Nephron progenitor cell (in vitro differentiated cells): ENCODE results near the gene ARHGAP31.

Experiments
- DNase-seq: peaks from one replicate; pipeline ENCODE4 v3.0.0; 2021
- H3K27ac Mint-ChIP-seq: 2 replicates; pipeline ENCODE4 v1.8.0; 2021; ENCODE audit warnings: mild to moderate bottlenecking, moderate library complexity, mixed read lengths
- H3K27me3 Mint-ChIP-seq: 2 replicates; pipeline ENCODE4 v1.8.0; 2021; ENCODE audit warnings: mild to moderate bottlenecking, low read depth, mixed read lengths; ENCODE audit not compliant: poor library complexity
- H3K36me3 Mint-ChIP-seq: 2 replicates; pipeline ENCODE4 v1.8.0; 2021; ENCODE audit warnings: low read depth, mixed read lengths
- H3K4me1 Mint-ChIP-seq: 2 replicates; pipeline ENCODE4 v1.8.0; 2021; ENCODE audit warnings: mixed read lengths
- H3K4me3 Mint-ChIP-seq: 2 replicates; pipeline ENCODE4 v1.8.0; 2021; ENCODE audit warnings: mild to moderate bottlenecking, moderate library complexity, mixed read lengths
- H3K9me3 Mint-ChIP-seq: 2 replicates; pipeline ENCODE4 v1.8.0; 2021; ENCODE audit warnings: mild to moderate bottlenecking, moderate library complexity, mixed read lengths
- TF ChIP-seq, protein P1 (sequence below): fragments of 200-600 bp; sonication (generic); IDR thresholded peaks from 2 replicates; pipeline ENCODE4 v1.5.0; 2021; ENCODE audit warnings: antibody characterized with exemption

Gene ARHGAP31, protein sequence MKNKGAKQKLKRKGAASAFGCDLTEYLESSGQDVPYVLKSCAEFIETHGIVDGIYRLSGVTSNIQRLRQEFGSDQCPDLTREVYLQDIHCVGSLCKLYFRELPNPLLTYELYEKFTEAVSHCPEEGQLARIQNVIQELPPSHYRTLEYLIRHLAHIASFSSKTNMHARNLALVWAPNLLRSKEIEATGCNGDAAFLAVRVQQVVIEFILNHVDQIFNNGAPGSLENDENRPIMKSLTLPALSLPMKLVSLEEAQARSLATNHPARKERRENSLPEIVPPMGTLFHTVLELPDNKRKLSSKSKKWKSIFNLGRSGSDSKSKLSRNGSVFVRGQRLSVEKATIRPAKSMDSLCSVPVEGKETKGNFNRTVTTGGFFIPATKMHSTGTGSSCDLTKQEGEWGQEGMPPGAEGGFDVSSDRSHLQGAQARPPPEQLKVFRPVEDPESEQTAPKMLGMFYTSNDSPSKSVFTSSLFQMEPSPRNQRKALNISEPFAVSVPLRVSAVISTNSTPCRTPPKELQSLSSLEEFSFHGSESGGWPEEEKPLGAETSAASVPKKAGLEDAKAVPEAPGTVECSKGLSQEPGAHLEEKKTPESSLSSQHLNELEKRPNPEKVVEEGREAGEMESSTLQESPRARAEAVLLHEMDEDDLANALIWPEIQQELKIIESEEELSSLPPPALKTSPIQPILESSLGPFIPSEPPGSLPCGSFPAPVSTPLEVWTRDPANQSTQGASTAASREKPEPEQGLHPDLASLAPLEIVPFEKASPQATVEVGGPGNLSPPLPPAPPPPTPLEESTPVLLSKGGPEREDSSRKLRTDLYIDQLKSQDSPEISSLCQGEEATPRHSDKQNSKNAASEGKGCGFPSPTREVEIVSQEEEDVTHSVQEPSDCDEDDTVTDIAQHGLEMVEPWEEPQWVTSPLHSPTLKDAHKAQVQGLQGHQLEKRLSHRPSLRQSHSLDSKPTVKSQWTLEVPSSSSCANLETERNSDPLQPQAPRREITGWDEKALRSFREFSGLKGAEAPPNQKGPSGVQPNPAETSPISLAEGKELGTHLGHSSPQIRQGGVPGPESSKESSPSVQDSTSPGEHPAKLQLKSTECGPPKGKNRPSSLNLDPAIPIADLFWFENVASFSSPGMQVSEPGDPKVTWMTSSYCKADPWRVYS (N-terminal part only)

DNA sequence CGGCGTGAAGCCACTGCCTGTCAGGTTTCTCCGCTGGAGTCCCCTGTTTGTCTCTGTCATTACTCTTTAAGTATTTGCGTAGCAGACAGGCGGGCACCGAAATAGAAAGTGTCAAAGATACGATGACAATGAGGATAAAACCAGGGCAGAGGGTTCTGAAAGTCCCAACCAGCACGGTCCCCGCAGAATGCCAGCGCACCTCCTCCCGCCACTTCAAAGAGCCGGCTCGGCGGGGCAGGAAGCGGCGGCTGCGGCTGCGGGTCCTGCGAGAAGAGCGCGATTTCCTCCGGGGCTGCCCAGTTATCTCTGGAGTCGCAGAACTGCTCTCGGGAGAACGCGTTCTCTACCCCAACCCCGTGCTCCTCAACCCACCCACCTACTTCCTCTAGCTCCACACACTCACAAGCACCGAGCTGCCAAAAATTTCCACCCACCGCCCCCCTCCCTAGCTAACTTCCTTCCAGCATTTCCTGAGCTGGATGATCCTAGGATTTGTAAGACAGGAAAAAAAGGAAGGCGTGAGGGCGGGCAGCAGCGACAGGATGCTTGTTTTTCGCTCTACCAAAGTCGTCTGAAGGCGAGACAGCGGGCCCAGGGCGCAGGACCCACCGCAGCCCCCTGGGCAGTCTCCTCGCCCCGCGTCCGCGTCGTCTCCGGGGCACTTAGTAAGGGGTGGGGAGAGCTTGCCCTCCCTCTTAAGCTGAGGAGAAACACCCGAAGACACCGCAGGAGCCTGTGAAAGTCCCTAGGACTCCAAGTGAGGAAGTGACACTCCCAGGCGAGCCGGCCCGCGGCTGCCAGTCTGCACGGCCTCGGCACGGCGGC is at the start of gene ARHGAP31:
Gene ARHGAP31 (plus strand): TSS at position 513 of the 825 bp plus-strand sequence. CDS start 522 bp downstream, outside the sequence.
- peak within 1 kb of the TSS; percentile 81 for H3K27ac Mint-ChIP-seq
- peak; percentile 67 for DNase-seq

DNA sequence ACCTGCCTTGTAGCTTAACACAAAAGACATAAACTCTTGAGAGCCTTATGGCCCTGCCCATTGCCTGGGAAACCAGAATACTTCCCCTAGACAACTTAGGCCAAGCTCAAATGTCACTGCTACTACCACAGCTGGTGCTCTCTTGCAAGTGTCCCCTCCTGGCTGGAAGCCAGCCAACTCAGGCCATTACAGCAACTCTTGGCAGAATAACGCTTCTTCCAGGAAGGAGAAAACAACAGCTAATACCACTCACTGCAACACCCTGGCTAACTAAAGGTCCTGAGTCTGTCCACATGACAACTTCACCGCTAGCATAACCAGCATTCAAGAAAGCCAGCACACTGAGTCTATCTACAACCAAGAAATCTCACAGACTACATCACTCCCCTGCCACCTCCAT is 48.4 kb upstream of the ARHGAP31 start:
- Mint-ChIP-seq H3K27me3 (no peaks in the 10 kb centered on the region), H3K9me3 (peaks cover 50% of the 10 kb centered on the region), H3K36me3 (peaks cover 9% of the 10 kb centered on the region), H3K4me3 (no peak overlapping the region), H3K27ac (no peak overlapping the region), H3K4me1 (peaks cover 7% of the 10 kb centered on the region)
- TF ChIP-seq, protein P1, sequence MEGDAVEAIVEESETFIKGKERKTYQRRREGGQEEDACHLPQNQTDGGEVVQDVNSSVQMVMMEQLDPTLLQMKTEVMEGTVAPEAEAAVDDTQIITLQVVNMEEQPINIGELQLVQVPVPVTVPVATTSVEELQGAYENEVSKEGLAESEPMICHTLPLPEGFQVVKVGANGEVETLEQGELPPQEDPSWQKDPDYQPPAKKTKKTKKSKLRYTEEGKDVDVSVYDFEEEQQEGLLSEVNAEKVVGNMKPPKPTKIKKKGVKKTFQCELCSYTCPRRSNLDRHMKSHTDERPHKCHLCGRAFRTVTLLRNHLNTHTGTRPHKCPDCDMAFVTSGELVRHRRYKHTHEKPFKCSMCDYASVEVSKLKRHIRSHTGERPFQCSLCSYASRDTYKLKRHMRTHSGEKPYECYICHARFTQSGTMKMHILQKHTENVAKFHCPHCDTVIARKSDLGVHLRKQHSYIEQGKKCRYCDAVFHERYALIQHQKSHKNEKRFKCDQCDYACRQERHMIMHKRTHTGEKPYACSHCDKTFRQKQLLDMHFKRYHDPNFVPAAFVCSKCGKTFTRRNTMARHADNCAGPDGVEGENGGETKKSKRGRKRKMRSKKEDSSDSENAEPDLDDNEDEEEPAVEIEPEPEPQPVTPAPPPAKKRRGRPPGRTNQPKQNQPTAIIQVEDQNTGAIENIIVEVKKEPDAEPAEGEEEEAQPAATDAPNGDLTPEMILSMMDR = no peak
- no peak for DNase-seq

More for the DNA sequence above, at the start of gene ARHGAP31:
- H3K27me3 Mint-ChIP-seq = peaks cover 13% of the 10 kb centered on the region
- no peaks in the 10 kb centered on the region for H3K9me3 Mint-ChIP-seq
- peak within 1 kb of the TSS; percentile 87 for H3K4me3 Mint-ChIP-seq
- H3K4me1 Mint-ChIP-seq = peaks cover 63% of the 10 kb centered on the region
- no peaks in the 10 kb centered on the region for H3K36me3 Mint-ChIP-seq
- TF ChIP-seq, protein P1 = no peak

DNA sequence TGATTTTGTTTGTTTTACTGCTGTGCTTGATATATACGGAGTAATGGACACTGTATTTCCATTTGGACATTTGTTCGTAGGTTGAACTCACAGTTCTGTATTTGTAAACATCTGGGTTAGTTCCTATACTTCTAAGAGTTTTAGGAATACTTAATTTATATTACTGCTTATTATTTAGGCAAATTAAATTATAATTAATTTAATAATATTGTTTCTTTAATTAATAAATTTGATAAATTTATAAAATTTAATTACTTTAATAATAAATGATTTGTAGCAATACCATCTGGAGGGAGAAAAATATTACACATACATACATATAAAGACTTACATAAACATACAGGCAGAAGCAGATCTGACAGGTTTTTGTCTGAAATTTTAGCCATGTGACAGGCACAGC is 39.0 kb upstream of the ARHGAP31 start:
- DNase-seq = no peak
- Mint-ChIP-seq H3K27ac (no peak overlapping the region), H3K4me3 (no peak overlapping the region), H3K9me3 (peaks cover 18% of the 10 kb centered on the region), H3K36me3 (no peaks in the 10 kb centered on the region), H3K4me1 (peaks cover 14% of the 10 kb centered on the region), H3K27me3 (peaks cover 10% of the 10 kb centered on the region)
- TF ChIP-seq, protein P1 = no peak

- TF ChIP-seq, protein P1 = no peak
- no peaks in the 10 kb centered on the region for H3K36me3 Mint-ChIP-seq
- H3K27me3 Mint-ChIP-seq = peaks cover 10% of the 10 kb centered on the region
- no peak overlapping the region for H3K4me3 Mint-ChIP-seq
- no peak for DNase-seq
- H3K9me3 Mint-ChIP-seq = peaks cover 9% of the 10 kb centered on the region
- H3K27ac Mint-ChIP-seq = no peak overlapping the region
- H3K4me1 Mint-ChIP-seq = peaks cover 14% of the 10 kb centered on the region
Observed at GRCh38 chr3:119257111-119257510, 37.1 kb upstream of the ARHGAP31 start.
